Measurements from ENCODE around the gene ALDH1B1.

ALDH1B1 gene

DNA sequence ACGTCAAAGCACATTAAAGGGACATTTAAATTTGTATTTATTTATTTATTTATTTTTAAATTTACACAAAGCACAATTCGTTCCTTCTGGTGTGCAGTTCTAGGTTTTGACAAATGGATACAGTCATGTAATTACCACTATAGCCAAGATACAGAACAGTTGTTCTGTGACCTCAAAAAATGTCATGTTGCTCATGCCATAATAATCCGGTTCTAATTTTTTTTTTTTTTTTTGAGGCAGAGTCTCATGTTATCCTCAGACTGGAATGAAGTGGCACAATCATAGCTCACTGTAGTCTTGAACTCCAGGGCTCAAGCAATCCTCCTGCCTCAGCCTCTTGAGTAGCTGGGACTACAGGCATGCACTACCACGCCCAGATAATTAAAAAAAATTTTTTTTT is 24.0 kb downstream of the ALDH1B1 start:
- DNase-seq (ENCODE audit: low read depth in 2 of 2): no peak

DNA sequence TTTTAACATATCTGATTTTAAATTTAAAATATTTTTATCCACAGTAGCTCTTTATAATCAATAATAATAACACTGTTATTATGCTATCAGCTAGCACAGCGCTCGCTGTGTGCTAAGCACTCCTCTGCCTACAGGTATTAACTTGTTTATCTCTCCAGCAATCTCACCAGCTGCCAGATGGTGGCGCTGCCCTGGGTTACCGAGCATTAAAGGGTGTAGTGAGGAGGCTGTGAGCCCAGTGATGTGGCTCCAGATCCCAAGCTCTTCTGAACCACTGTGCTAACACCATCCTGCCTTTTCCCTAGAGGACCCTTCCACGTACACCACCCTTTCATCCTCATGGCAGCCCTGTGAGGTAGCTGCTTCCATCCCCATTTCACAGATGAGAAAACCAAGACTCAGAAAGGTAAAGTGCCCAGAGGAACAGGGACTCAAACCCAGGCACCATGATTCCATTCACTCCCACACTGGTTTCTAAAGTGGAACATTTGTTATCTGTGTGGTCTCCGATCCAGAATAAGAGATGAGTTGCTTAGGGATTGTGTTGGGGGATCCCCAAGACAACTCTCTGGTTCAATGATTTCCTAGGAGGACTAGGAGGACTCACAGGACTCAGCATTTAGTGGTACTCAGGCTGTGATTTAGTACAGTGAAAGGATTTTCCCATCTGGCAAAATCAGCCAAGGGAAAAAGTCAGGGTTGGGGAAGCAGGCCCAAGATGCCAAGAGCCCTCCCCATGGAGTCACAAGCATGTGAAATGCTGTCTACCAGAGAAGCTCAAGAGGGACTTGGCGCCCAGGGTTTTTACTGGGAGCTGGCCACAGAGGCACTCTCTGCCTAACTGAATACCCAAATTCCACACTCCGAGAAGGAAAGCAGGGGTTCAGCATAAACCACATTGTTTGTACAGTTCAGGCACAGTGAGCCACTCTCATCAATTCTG is 24.8 kb downstream of the ALDH1B1 start:
- no peak for DNase-seq (ENCODE audit: low read depth in 2 of 2)

DNA sequence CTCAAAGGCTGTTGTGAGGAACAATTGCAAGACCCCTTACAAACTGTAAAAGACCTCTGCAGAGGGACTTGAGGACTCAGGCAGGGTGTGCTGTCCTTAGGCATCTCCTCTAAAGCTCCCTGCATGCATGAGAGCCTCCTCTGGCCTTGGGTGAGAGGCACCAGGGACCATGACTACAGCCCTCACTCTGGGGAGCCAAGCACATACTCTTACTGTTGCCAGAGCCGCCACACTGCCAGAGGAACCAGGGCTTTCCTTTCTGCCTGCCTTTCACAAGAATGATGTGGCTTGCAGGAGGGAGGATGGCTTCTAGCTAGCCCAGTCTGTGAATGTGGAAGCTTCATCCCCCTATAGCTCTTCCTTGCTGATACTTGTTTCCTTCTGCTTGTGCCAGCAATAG is 25.9 kb downstream of the ALDH1B1 start:
- no peak for DNase-seq (ENCODE audit: low read depth in 2 of 2)

DNA sequence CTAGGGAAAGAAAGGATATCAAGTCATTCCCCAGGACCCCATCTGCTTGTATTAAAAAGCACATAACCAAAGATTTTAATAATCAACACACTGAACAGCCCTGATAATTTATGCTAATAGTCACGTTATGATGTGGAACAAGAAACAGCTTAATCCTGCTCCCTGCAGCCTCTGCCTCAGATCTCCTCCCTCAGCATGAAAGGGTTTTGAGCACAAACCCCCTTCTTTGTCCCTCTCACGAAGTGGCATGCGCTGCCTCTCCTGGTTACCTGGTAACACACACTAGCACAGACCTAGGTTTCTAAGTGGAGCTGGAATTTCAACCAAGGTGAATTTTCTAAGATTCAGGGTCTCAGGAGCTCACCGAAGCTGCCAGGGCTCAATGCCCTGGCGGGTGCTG is 26.7 kb downstream of the ALDH1B1 start:
- no peak for DNase-seq (ENCODE audit: low read depth in 2 of 2)

DNA sequence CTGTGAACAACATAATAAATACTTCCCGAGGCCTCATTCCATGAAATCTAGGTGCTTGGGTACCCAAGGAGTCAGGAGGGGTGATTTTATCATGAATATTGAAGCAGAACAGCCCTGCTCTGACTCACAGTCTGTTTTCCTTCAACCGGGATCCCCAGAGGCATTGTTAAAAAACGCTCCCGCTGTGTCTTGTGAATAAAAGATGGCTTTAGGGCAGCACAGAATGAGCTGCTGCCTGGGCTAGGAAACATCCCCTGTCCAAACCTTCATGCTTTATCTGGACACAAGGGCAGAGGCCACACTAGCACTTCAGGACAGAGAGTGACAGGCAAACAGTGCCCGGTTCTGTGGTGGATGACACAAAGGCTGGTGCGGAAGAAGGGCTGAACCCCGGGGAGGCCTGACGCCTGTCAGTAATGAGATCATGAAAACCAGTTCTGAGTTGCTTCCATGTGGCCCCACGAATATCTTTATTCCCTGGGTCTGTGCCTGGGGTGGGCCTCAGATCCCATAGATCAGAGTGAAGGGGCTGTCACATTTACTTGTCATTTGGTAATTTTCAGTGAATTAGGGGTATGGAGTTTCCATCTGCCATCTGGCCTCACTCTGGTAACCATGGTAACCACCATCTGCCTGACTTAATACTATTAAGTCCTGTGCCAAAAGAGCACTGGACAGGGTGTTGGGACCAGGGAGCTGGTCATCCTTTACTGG is 29.2 kb downstream of the ALDH1B1 start:
- DNase-seq (ENCODE audit: low read depth in 2 of 2): no peak

DNA sequence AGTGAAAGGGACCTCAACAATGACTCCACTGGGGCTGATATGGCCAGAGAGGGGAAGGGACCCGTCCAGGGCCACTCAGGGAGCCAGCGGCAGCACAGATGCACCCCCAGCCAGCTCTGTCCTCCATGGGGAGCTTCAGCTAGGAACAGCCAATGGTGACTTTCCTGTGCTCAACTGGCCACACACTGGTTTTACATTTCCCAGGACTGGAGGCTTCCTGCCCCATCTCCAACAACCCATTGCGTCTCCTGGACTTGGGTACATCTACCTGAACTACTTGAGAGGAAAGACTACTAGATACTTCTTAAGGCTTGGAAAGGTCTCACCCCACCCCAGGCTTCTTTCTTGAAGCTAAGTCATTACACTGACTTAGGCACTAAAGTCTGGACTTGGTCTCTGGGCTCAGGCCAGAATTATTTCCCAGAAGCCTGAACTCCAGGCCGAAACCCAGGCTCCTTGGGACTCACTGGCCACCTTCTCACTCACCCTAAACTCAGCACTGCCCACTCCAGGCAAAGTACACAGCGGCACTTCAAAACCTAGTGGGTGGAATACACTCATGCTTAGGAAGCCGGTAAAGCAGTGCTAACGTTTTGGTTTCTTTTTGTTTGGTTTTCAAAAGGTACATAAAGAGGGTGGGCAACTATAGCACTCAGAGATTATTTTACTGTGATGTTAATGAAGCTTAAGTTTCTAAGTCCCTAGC is 30.2 kb downstream of the ALDH1B1 start:
- DNase-seq (ENCODE audit: low read depth in 2 of 2): no peak

DNA sequence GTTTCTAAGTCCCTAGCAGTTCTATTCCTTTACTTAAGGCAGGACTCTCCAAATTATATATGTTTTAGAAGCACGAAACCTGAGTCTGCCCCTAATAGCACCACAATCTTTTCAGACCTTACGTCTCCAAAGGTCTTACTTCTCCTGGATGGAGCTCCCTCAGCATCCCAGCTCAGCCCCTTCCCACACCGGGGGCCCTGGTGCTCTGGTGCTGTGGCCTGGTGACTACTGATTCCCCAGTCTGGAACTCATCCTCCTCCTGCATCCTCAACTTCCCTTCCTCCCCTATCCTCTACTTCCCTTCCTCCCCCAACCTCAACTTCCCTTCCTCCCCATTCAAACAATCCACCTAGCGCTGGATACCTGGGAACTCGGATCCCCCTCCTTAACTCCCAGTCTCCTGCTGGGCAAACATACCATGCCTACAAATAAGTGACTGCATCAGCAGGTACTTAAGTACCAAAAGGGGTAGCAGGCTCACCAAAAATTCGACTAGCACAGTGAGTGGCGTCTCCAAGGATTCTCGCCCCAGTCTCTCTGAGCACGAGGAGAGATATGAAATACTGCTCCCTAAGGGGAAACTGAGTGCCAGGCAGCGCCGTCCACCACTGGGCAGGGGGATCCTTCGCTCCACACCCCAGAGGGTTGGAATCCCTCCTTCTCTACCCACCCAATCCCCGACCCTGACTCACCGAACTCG is 30.9 kb downstream of the ALDH1B1 start:
- DNase-seq (ENCODE audit: low read depth in 2 of 2): no peak

DNA sequence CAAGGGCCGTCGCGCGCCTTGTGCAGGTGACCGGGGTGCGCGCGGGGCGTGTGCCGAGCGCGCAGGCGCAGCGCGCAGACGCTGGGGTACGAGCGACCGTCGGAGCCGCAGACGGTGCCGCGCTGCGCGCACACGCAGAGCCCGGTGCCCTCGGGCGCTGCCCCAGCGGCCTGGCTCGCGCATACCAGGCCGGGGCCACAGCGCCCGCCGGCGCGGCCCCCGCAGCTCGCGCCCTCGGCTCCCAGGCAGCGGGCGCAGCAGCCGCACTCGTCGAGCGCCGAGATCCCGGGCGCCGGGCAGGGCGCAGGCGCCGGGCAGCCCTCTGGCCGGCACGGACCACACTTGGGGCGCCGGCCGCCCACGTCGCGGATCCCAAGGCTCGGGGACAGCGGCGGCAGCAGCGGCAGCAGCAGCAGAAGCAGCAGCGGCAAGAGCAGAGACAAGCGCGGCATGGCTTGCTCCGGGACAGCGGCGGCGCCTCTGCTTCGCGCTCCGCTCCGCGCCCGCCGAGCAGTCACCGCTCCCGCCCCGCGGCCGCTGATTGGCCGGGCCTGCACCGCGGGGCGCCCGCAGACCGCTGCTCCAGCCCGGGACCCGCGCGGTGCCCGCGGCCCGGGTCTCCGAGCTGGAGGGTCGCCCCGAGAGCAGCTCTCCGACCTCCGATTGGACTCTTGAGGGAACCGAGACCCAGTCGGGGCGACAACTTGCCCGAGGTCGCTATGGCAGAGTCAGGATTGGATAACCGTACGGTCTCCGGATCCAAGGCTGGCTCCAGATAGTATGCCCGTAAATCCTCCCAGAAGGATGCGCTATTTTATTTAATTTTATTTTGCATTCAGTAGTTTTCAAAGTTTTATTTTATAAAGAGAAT is 31.7 kb downstream of the ALDH1B1 start, which contains the start of gene IGFBPL1:
IGFBPL1 (minus strand) TSS at position 482 of the 871 bp plus-strand sequence; CDS start at position 452, 30 bp downstream.
- DNase-seq (ENCODE audit: low read depth in 2 of 2): no peak

DNA sequence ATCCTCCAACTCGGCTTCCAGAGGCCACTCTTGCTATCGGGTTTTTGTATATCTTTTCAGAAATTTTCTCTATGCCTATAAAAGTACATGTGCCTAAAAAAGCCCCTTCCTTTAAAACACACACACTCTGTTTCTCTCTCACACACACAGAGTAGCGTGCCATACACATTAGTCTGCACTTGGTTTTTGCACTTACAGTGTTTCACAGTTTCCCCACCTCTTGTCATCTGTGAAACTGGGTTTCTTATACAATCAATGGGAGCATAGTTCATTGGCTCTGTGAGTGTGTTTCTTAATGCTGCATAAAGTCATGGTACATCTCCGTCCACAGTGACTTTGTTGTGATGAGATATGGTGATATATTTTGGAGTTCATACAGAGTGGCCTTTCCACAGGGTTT is 32.4 kb downstream of the ALDH1B1 start:
- no peak for DNase-seq (ENCODE audit: low read depth in 2 of 2)

DNA sequence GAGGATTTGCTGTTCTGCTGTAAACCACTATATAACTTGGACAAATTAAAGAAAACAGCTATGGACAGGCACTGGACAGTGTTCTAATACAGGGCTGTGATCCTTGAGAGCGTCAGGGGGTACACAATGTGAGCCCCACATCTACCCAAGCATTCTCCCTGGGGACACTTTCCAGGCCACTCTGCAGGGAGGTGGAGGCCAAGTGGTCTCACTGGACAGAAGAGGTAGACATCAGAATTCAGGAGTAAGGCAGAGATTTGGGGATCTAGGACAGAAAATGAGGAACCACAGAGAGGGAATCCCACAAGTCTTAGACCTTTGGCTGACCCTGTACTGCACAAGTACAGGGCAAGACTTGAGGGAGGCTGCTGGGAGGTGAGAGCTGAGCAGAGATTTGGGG is 35.6 kb downstream of the ALDH1B1 start:
- no peak for DNase-seq (ENCODE audit: low read depth in 2 of 2)

DNA sequence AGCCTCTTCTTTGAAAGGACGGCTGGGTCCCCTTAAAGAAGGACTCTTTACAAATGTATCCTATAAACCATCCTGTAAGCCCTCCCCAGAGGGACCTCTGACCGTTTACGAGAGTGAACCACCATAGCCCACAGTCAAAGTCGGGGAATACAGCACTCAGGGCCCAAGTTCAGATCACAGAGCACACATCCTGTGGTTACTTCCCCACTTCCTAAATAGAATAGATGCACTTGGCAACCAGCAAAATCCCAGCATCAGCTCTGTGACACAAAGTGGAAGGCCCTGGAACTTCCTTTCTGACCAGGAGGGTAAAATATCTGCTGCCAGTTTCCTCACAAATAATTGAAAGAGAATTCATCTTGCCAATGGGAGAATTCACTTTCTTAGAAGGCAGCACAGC is 38.6 kb downstream of the ALDH1B1 start:
- DNase-seq (ENCODE audit: low read depth in 2 of 2): no peak

DNA sequence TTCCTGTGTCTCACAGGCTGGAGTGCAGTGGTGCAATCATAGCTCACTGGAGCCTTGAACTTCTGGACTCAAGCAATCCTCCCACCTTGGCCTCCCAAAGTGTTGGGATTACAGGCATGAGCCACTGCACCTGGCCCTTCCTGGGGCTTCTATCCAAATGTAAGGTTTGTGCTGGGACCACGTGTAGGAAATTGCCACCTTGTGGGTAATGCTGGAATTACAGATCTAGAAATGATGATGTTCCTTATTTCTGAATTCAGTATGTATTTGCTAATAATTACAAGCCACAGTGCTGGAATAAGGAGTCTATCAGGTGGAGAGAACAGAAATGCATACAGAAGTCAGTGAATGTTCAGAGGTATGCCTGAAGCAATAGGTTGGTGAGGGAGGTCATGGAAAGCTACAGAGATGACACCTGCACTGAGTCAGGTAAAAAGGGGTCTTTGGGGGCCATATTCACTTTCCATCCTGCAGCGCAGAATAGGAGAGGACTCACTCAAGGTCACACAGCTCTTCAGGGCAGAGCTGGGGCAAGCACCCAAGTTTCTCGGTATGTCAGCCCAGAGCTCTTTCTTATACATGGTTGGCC is 40.5 kb downstream of the ALDH1B1 start:
- DNase-seq (ENCODE audit: low read depth in 2 of 2): peak in 1 of 2 experiments; percentile 11

DNA sequence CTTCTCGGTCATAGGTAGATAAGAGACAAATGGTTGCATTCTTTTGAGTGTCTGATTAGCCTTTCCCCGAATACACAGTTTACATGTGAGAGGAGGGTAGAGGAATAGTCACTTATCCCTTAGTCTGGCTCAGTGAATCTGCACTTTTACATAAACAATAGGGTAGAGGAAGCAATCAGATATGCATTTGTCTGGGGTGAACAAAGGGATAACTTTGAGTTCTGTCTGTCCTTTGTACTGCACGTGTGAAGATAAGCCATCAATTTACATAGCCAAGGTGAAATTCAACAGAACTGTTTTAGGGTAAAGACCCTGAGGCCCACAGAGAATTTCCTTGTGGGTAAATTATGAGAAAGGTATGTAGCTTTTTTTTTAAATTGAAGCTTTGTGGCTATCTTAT is 41.9 kb downstream of the ALDH1B1 start:
- no peak for DNase-seq (ENCODE audit: low read depth in 2 of 2)

DNA sequence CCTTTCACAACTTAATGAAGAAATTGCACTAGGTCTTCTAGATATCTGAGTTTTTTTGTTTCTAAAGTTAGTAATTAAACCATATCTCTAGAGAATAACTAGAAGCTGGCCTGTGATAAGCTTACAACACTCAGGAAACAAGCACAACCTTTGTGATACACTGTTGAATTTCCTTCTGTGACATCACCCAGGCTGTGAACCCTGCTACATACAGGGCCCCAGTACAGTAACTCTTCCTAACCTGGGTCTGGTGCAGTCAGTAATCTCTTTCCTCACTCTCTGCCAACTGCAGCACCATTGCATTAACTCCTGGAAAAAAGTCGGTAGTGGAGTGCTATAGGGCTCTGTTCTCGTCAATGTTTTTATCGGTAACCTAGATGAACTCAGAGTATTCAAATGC is 42.4 kb downstream of the ALDH1B1 start:
- DNase-seq (ENCODE audit: low read depth in 2 of 2): peak in 1 of 2 experiments; percentile 10

DNA sequence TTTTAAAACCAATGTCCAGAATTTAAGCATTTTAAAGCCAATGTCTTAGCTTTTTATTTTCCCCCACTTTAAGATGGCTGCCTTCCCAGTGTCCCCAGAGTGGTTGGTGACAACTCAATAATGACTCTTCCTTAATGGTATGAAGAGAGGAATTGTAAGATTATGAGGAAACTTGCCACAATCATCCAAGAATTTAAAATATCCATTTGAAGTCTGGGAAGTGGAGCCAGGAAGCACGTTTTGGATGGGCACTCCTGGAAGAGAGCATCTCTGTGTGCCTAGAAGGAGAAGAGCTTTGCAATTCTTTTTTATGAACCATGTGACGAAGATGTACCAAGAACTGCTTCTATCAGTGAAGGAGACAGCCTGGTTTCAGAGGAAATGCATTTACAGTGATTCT is 43.0 kb downstream of the ALDH1B1 start:
- DNase-seq (ENCODE audit: low read depth in 2 of 2): peak in 1 of 2 experiments; percentile 12

DNA sequence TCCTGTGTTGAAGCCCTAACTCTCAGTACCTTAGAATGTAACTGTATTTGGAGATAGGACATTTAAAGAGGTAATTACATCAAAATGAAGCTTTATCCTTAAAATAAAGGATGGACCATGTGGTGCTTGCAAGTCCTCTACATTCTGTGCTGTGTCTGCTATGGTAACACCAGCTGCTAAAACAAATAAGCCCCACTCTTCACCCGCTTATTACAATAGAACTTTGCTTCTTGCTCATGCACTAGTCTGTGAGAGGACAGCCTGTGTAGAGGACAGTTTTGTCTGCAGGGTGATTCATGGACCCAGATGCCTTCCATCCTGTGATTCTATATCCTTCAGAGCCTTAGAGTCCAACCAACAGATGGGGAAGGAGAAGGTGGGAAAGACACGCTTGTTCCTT is 44.2 kb downstream of the ALDH1B1 start:
- DNase-seq (ENCODE audit: low read depth in 2 of 2): no peak

DNA sequence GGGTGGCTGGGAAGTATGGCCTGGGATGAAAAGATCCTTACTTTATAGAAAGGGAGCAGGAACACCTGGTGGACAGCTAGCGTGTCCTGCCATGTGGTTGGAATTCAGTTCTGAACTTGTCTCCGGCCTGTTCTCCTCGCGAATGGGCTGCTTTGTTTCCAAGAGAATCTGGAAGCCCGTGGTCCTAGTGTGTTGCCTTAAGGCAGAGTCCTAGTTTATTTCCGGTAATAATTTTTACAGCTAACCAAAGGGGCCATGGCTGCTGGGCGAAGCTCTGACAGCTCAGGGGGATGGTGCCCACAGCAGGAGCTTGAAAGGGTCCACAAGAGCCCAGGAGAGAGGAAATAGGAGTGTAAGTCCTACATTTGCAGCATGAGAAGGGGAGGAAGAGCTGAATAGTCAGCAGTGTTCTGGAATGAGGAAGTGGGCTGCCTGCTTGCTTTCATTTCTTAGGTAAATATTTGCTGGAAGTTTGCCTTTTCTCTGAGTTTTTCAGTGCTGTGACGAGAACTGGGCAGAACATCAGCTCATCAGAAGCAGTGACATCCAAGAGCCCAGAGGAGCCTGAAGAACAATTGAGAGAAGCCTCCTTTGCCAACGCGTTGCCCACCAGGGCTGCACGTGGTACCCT is 44.8 kb downstream of the ALDH1B1 start:
- DNase-seq (ENCODE audit: low read depth in 2 of 2): peak in 1 of 2 experiments; percentile 18

DNA sequence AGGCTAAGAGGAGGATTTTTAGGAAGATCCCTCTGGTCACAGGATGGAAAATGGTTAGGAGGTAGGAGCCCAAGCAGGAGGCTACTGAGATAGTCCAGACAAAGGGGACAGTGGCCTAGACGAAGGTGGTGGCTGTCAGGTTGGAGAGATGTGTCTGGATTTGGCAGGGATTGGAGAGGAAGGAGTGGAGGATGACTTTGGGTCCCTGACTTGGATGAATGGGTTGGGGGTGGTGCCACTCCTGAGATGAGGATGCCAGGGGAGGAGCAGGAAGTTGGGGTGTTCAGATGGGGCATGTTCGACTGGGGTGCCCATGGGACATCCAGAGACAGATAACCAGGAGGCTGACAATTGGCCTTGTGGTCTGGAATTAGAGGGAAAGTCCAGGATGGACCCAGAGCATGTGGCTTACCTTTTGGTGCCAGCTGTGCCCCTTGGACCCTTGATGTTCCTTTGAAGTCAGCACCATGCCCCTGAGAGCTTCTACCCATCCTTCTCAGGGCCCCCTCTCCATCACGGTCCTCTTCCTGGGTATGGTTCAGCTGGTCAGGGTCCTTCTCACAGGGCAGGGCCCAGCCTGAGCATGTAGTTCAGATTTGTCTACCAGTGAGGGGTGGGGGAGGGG is 46.9 kb downstream of the ALDH1B1 start:
- no peak for DNase-seq (ENCODE audit: low read depth in 2 of 2)

DNA sequence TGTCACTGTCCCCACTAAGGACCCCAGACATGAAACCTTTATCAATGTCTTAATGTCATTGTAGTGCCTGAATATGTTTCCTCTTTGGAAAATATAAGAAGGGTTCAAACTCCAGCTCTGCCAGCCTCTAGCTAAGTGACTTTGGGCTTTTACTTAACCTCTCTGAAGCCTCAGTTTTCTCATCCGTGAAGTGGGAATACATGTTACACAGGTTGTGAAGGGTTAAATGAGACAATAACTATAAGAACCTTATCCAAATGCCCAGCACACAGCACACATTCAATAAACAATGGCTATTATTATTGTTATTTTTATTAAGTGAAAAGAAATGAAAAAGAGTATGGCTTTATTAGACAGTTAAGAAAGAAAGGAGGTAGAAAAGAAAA is 47.4 kb downstream of the ALDH1B1 start:
- no peak for DNase-seq (ENCODE audit: low read depth in 2 of 2)

All from fibroblast of skin of left quadriceps (primary cell).